Natural killer cell (primary cell): ENCODE data around the gene RFPL4A. TPM values are rescaled to one million over a fixed set of nuclear protein-coding genes. Genes with fewer than 3 reads are reported as not detected.
"Not testable (repeated sequence)": the region's sequence is repeated elsewhere in the genome, so short reads cannot be mapped to it uniquely, and the experiment has no call there.

Experiments
- ATAC-seq, 3 donors: fragments of 150-1000 bp in 2 of 3; fragments of 200-7000 bp in 1 of 3; cut with Tn5 transposase; 1 replicate in 1 of 3; 2 replicates in 2 of 3; pipeline ENCODE4 v1.10.0; 2021; ENCODE audit warnings: mild to moderate bottlenecking in 2 of 3, moderate library complexity in 2 of 3
- DNase-seq, 2 donors: peaks; one replicate each; pipeline versions ENCODE4 v3.0.0 to v3.0.0-alpha.2; 2013 to 2021; ENCODE audit warnings: mixed read lengths in 1 of 2
- H3K27ac ChIP-seq: one replicate; pipeline ENCODE4 v1.5.1; 2013; ENCODE audit warnings: mild to moderate bottlenecking, low read length
- H3K27me3 ChIP-seq: one replicate; pipeline ENCODE4 v1.6.1; 2013; ENCODE audit warnings: low read length; ENCODE audit not compliant: control insufficient read depth, insufficient read depth
- H3K36me3 ChIP-seq: one replicate; pipeline ENCODE4 v1.6.1; 2013; ENCODE audit warnings: low read length; ENCODE audit not compliant: control insufficient read depth, insufficient read depth
- H3K4me1 ChIP-seq: one replicate; pipeline ENCODE4 v1.6.1; 2013; ENCODE audit warnings: low read length; ENCODE audit not compliant: control insufficient read depth, insufficient read depth
- H3K4me3 ChIP-seq: one replicate; pipeline ENCODE4 v1.5.1; 2013; ENCODE audit warnings: low read length
- H3K9me3 ChIP-seq: one replicate; pipeline ENCODE4 v1.6.1; 2013; ENCODE audit warnings: low read length; ENCODE audit not compliant: control insufficient read depth, insufficient read depth
- H3K27ac Mint-ChIP-seq, 2 donors: one replicate each; pipeline ENCODE4 v1.8.0; 2022; ENCODE audit warnings: mild to moderate bottlenecking in 2 of 2, mixed read lengths in 2 of 2, moderate library complexity in 1 of 2
- H3K27me3 Mint-ChIP-seq, 2 donors: one replicate each; pipeline ENCODE4 v1.8.0; 2022; ENCODE audit warnings: low read depth in 2 of 2, mixed read lengths in 2 of 2
- H3K36me3 Mint-ChIP-seq: one replicate; pipeline ENCODE4 v1.8.0; 2022; ENCODE audit warnings: mixed read lengths
- H3K4me1 Mint-ChIP-seq, 2 donors: one replicate each; pipeline ENCODE4 v1.8.0; 2022; ENCODE audit warnings: mixed read lengths in 2 of 2
- H3K4me3 Mint-ChIP-seq: one replicate; pipeline ENCODE4 v1.8.0; 2022; ENCODE audit warnings: mild to moderate bottlenecking, moderate library complexity, mixed read lengths
- H3K9me3 Mint-ChIP-seq, 2 donors: one replicate each; pipeline ENCODE4 v1.8.0; 2022; ENCODE audit warnings: mixed read lengths in 2 of 2
- CTCF ChIP-seq: fragments of 200-600 bp; IDR thresholded peaks from one replicate; pipeline ENCODE4 v1.8.0; 2022; ENCODE audit warnings: antibody characterized with exemption
- WGBS: methylation state at CpG from one replicate; pipeline ENCODE4 v1.1.7; 2013; ENCODE audit warnings: missing lambda C conversion rate; ENCODE audit not compliant: insufficient coverage; 5-methylcytosine and 5-hydroxymethylcytosine counted together
- intact Hi-C: fragments of 100-400 bp; cut with micrococcal nuclease; formaldehyde crosslinking; loops from one replicate; pipeline ENCODE4 v1.14.2; 2022
- total RNA-seq, 4 donors: library from RNA; stranded (reverse); fragments of 120-200 nt in 1 of 4; gene quantifications; one replicate each; pipeline versions ENCODE4 v1.2.3 to v1.2.4, GENCODE V29; 2013 to 2022

Gene RFPL4A
- total RNA-seq, 3 donors from 2014 or later (not counting 1 experiment from before 2014, with no cell fraction given) = not detected

GRCh38 chr19:55720801-55721200 is 38.1 kb upstream of the RFPL4A start:
- Mint-ChIP-seq H3K4me1 (no peaks in the 10 kb centered on the region), H3K27ac (no peak overlapping the region), H3K4me3 (no peak overlapping the region), H3K36me3 (peaks cover 7% of the 10 kb centered on the region), H3K9me3 (peaks cover 2 to 3% of the 10 kb centered on the region in 2 donors), H3K27me3 (peaks cover 23 to 42% of the 10 kb centered on the region in 2 donors)
- WGBS = 76% methylated on average over 3 of the region's 3 CpGs
- intact Hi-C loops = no loop called here
- TF ChIP-seq CTCF = no peak
- H3K9me3 ChIP-seq = no peaks in the 10 kb centered on the region
- DNase-seq = no peak
- H3K36me3 ChIP-seq = no peaks in the 10 kb centered on the region
- H3K4me1 ChIP-seq = no peaks in the 10 kb centered on the region
- peaks cover 4% of the 10 kb centered on the region for H3K27me3 ChIP-seq
- no peak for ATAC-seq
- no peak overlapping the region for H3K4me3 ChIP-seq
- no peak overlapping the region for H3K27ac ChIP-seq

- Histone ChIP-seq H3K4me3 (no peak overlapping the region), H3K27ac (no peak overlapping the region), H3K9me3 (no peaks in the 10 kb centered on the region), H3K27me3 (peaks cover 4% of the 10 kb centered on the region), H3K36me3 (no peaks in the 10 kb centered on the region), H3K4me1 (no peaks in the 10 kb centered on the region)
- Mint-ChIP-seq H3K4me3 (no peak overlapping the region), H3K9me3 (peaks cover 2 to 3% of the 10 kb centered on the region in 2 donors), H3K4me1 (no peaks in the 10 kb centered on the region), H3K27ac (no peak overlapping the region), H3K36me3 (peaks cover 7% of the 10 kb centered on the region), H3K27me3 (peaks cover 15 to 51% of the 10 kb centered on the region in 2 donors)
- TF ChIP-seq CTCF = no peak
- WGBS = 97% methylated on average over 7 of the region's 8 CpGs
- no peak for ATAC-seq
- intact Hi-C loops = no loop called here
- no peak for DNase-seq
Observed at GRCh38 chr19:55723491-55723890, 35.4 kb upstream of the RFPL4A start.

- H3K9me3 Mint-ChIP-seq, H3K36me3 Mint-ChIP-seq, H3K36me3 ChIP-seq, H3K27me3 ChIP-seq, H3K4me3 ChIP-seq, ATAC-seq, H3K4me1 Mint-ChIP-seq, H3K4me3 Mint-ChIP-seq, H3K27ac Mint-ChIP-seq, H3K27ac ChIP-seq, DNase-seq, H3K4me1 ChIP-seq, intact Hi-C loops, H3K9me3 ChIP-seq: not testable (repeated sequence)
- peaks cover 2 to 18% of the 10 kb centered on the region in 2 donors for H3K27me3 Mint-ChIP-seq
- 67% methylated on average over 2 of the region's 2 CpGs for WGBS
Observed at GRCh38 chr19:55730378-55730777, 28.5 kb upstream of the RFPL4A start.

- Histone ChIP-seq H3K36me3 (no peaks in the 10 kb centered on the region), H3K4me3 (no peak within 1 kb of the TSS), H3K9me3 (no peaks in the 10 kb centered on the region), H3K4me1 (no peaks in the 10 kb centered on the region), H3K27me3 (no peaks in the 10 kb centered on the region), H3K27ac (no peak within 1 kb of the TSS)
- H3K4me3 Mint-ChIP-seq = no peak within 1 kb of the TSS
- no peak for TF ChIP-seq CTCF
- no peaks in the 10 kb centered on the region for H3K36me3 Mint-ChIP-seq
- intact Hi-C loops = no loop called here
- DNase-seq = no peak
- H3K27me3 Mint-ChIP-seq = peaks cover 3 to 9% of the 10 kb centered on the region in 2 donors
- no peak for ATAC-seq
- H3K9me3 Mint-ChIP-seq = no peaks in the 10 kb centered on the region
- no peak within 1 kb of the TSS for H3K27ac Mint-ChIP-seq
- WGBS = 96% methylated on average over 2 of the region's 3 CpGs
- H3K4me1 Mint-ChIP-seq = no peaks in the 10 kb centered on the region
Observed at GRCh38 chr19:55738302-55738701, 20.6 kb upstream of the RFPL4A start, which contains the start of gene NLRP9. Gene NLRP9 (minus strand): TSS chr19:55738402. CDS start chr19:55738374, 28 bp downstream.
